ENCODE data around the gene OR2C1.

DNA sequence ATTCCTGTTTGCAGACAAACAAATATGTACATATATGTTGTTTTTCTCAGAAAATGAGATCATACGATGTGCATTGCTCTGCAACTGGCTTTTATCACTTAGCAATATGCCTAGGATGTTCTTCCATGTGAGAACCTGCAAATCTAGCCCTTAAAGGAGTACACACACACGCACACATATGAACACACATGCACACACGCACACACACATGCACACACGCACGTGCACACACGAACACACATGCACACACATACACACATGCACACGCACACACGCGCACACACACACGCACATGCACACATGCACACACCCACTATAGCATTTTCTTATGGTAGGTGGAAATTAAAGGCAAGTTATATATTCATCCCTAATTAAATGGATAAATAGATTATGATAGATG lies 8.1 kb upstream of the OR2C1 start:
- TF ChIP-seq, protein P1, sequence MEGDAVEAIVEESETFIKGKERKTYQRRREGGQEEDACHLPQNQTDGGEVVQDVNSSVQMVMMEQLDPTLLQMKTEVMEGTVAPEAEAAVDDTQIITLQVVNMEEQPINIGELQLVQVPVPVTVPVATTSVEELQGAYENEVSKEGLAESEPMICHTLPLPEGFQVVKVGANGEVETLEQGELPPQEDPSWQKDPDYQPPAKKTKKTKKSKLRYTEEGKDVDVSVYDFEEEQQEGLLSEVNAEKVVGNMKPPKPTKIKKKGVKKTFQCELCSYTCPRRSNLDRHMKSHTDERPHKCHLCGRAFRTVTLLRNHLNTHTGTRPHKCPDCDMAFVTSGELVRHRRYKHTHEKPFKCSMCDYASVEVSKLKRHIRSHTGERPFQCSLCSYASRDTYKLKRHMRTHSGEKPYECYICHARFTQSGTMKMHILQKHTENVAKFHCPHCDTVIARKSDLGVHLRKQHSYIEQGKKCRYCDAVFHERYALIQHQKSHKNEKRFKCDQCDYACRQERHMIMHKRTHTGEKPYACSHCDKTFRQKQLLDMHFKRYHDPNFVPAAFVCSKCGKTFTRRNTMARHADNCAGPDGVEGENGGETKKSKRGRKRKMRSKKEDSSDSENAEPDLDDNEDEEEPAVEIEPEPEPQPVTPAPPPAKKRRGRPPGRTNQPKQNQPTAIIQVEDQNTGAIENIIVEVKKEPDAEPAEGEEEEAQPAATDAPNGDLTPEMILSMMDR (IDR thresholded peaks at IDR 0.05; ENCODE audit: low read depth, low read length, poor library complexity, severe bottlenecking) = no peak
- no peak for TF ChIP-seq EZH2phosphoT487 (IDR thresholded peaks at IDR 0.05; ENCODE audit: borderline replicate concordance, low read length)
